ENCODE data around the gene CNN2.

The CNN2 gene

GRCh38 chr19:1027650-1028061 lies 1.2 kb downstream of the CNN2 start:
- H3K36me3 ChIP-seq (ENCODE audit: insufficient read depth), result no peaks in the 10 kb centered on the region
- H3K9ac ChIP-seq, result no peak overlapping the region
- H3K27me3 ChIP-seq (ENCODE audit: insufficient read depth, low read depth), result no peaks in the 10 kb centered on the region
- peak overlapping the region; percentile 30 for H2AFZ ChIP-seq (ENCODE audit: low read depth)
- peaks cover 38% of the 10 kb centered on the region for H3K4me1 ChIP-seq (ENCODE audit: low read depth, poor library complexity, severe bottlenecking)
- no peak overlapping the region for H3K4me3 ChIP-seq (IDR thresholded peaks at IDR 0.05; ENCODE audit: insufficient read depth, low read depth, low read length)
- peaks cover 8% of the 10 kb centered on the region; the same call in 1 of the 2 replicates for H3K79me2 ChIP-seq (ENCODE audit: insufficient read depth, low read depth)
- TF ChIP-seq CTCF (conservative IDR thresholded peaks at IDR 0.05; ENCODE audit: low read depth, low read length), result no peak
- H3K27ac ChIP-seq, result no peak overlapping the region
- peak overlapping the region; percentile 80 for H3K4me2 ChIP-seq
- H4K20me1 ChIP-seq (ENCODE audit: insufficient read depth), result no peaks in the 10 kb centered on the region

- Histone ChIP-seq H3K79me2 (ENCODE audit: insufficient read depth, low read depth) (peaks cover 8% of the 10 kb centered on the region; the same call in 1 of the 2 replicates), H4K20me1 (ENCODE audit: insufficient read depth) (no peaks in the 10 kb centered on the region)
Measured at GRCh38 chr19:1028062-1028926, 1.9 kb downstream of the CNN2 start.

GRCh38 chr19:1032264-1032867 lies 6.0 kb downstream of the CNN2 start:
- Histone ChIP-seq H3K27ac (no peak overlapping the region), H4K20me1 (ENCODE audit: insufficient read depth) (no peaks in the 10 kb centered on the region), H3K27me3 (ENCODE audit: insufficient read depth, low read depth) (no peaks in the 10 kb centered on the region), H3K4me1 (ENCODE audit: low read depth, poor library complexity, severe bottlenecking) (peaks cover 38% of the 10 kb centered on the region), H3K79me2 (ENCODE audit: insufficient read depth, low read depth) (peaks cover 1% of the 10 kb centered on the region; the same call in 1 of the 2 replicates), H3K4me3 (IDR thresholded peaks at IDR 0.05; ENCODE audit: insufficient read depth, low read depth, low read length) (no peak overlapping the region), H3K9ac (no peak overlapping the region), H3K4me2 (no peak overlapping the region), H2AFZ (ENCODE audit: low read depth) (no peak overlapping the region), H3K36me3 (ENCODE audit: insufficient read depth) (no peaks in the 10 kb centered on the region)
- no peak for TF ChIP-seq CTCF (conservative IDR thresholded peaks at IDR 0.05; ENCODE audit: low read depth, low read length)

More at GRCh38 chr19:1028062-1028926, 1.9 kb downstream of the CNN2 start:
- H2AFZ ChIP-seq (ENCODE audit: low read depth), result peak overlapping the region; percentile 54
- H3K27me3 ChIP-seq (ENCODE audit: insufficient read depth, low read depth), result no peaks in the 10 kb centered on the region
- peaks cover 38% of the 10 kb centered on the region for H3K4me1 ChIP-seq (ENCODE audit: low read depth, poor library complexity, severe bottlenecking)
- H3K36me3 ChIP-seq (ENCODE audit: insufficient read depth), result no peaks in the 10 kb centered on the region
- no peak for TF ChIP-seq CTCF (conservative IDR thresholded peaks at IDR 0.05; ENCODE audit: low read depth, low read length)
- H3K4me2 ChIP-seq, result peak overlapping the region; percentile 80
- H3K9ac ChIP-seq, result peak overlapping the region; percentile 37; the same call in 1 of the 2 replicates
- H3K27ac ChIP-seq, result peak overlapping the region; percentile 45; the same call in 1 of the 2 replicates
- H3K4me3 ChIP-seq (IDR thresholded peaks at IDR 0.05; ENCODE audit: insufficient read depth, low read depth, low read length), result no peak overlapping the region

DNA sequence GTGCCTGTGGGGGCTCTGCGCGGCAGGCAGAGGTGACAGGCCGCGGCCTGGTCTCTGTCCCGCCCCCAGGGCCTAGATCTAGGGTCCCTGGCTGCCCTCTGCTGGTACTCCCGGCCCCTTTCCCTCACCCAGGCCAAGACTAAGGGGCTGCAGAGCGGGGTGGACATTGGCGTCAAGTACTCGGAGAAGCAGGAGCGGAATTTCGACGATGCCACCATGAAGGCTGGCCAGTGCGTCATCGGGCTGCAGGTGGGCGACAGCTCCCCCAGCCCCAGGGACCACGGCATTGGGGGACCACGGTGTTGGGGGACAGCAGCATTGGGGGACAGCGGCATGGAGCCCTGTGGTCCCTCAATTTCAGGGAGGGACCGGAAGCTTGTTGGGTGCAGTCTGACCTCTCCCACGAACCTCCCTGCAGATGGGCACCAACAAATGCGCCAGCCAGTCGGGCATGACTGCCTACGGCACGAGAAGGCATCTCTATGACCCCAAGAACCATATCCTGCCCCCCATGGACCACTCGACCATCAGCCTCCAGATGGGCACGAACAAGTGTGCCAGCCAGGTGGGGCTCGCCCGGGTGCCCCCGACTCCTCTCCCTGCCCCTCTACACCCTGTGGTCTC lies 9.7 kb downstream of the CNN2 start:
- TF ChIP-seq CTCF (conservative IDR thresholded peaks at IDR 0.05; ENCODE audit: low read depth, low read length), result no peak

More for the DNA sequence above, 9.7 kb downstream of the CNN2 start:
- Histone ChIP-seq H3K4me3 (IDR thresholded peaks at IDR 0.05; ENCODE audit: insufficient read depth, low read depth, low read length) (no peak overlapping the region), H3K9ac (no peak overlapping the region), H3K27me3 (ENCODE audit: insufficient read depth, low read depth) (no peaks in the 10 kb centered on the region), H3K27ac (no peak overlapping the region), H3K79me2 (ENCODE audit: insufficient read depth, low read depth) (no peaks in the 10 kb centered on the region), H2AFZ (ENCODE audit: low read depth) (no peak overlapping the region), H3K4me2 (no peak overlapping the region), H3K36me3 (ENCODE audit: insufficient read depth) (no peaks in the 10 kb centered on the region), H4K20me1 (ENCODE audit: insufficient read depth) (no peaks in the 10 kb centered on the region), H3K4me1 (ENCODE audit: low read depth, poor library complexity, severe bottlenecking) (peaks cover 38% of the 10 kb centered on the region)
